GM12878 (cell line): ENCODE results near the gene ZDHHC14. TPM values are rescaled to one million over a fixed set of nuclear protein-coding genes. Genes with fewer than 3 reads are reported as not detected.

Experiments used
- ATAC-seq: fragments of 200-7000 bp; cut with Tn5 transposase; 3 replicates; pipeline ENCODE4 v1.9.1; 2020; ENCODE audit warnings: mild to moderate bottlenecking, moderate library complexity
- BruUV-seq: library from RNA; stranded (reverse); fragments of 400-500 nt; replicated peaks from 2 replicates; lab custom pipeline; 2021; lab: Mats Ljungman, UMichigan
- CTCF ChIA-PET: fragments of 300-600 bp; sonication (Branson Sonifier 250); formaldehyde crosslinking; extraction: SDS; loops from one replicate; lab custom pipeline; 2021; ENCODE audit warnings: inconsistent platforms; lab: Yijun Ruan, JAX
- POLR2A ChIA-PET: fragments of 350-600 bp; formaldehyde crosslinking; extraction: SDS; loops from one replicate; lab custom pipeline; 2021; ENCODE audit warnings: inconsistent platforms; lab: Charles Lee
- RAD21 ChIA-PET: fragments of 300-600 bp; sonication (Branson Sonifier 250); formaldehyde crosslinking; loops from one replicate; lab custom pipeline; 2023; ENCODE audit warnings: antibody characterized with exemption; ENCODE audit not compliant: unreplicated experiment; lab: Charles Lee
- SMC1A ChIA-PET: fragments of 300-600 bp; sonication (Branson Sonifier 250); formaldehyde crosslinking; loops from one replicate; lab custom pipeline; 2023; ENCODE audit not compliant: unreplicated experiment, uncharacterized antibody; lab: Charles Lee
- DNase-seq: peaks from one replicate; pipeline ENCODE4 v3.0.0-alpha.2; 2011; ENCODE audit warnings: low read depth, low spot score
- FAIRE-seq: peaks from 3 replicates; lab custom pipeline; 2011; peaks lifted over from hg19 to GRCh38; lab: Jason Lieb, UNC
- H2AFZ ChIP-seq: 2 replicates; pipeline ENCODE4 v1.6.0; 2011; ENCODE audit warnings: low read depth, low read length, control low read depth; ENCODE audit not compliant: control insufficient read depth
- H3K27ac ChIP-seq: 2 replicates; pipeline ENCODE4 v1.5.1; 2011; ENCODE audit warnings: control low read depth; ENCODE audit not compliant: control insufficient read depth, insufficient read depth
- H3K27me3 ChIP-seq, 2 experiments: replicated peaks in 1 of 2; 2 replicates each; pipeline versions ENCODE4 v1.6.0 to v1.6.1; 2011; ENCODE audit warnings: low read length in 1 of 2; ENCODE audit not compliant: control insufficient read depth in 2 of 2, insufficient read depth in 2 of 2
- H3K36me3 ChIP-seq, 2 experiments: 2 replicates each; pipeline ENCODE4 v1.5.1; 2011; ENCODE audit warnings: low read length in 1 of 2; ENCODE audit not compliant: control insufficient read depth in 2 of 2, insufficient read depth in 2 of 2
- H3K4me1 ChIP-seq: 2 replicates; pipeline ENCODE4 v1.6.1; 2011; ENCODE audit warnings: mild to moderate bottlenecking, low read length, moderate library complexity, mixed read lengths; ENCODE audit not compliant: control insufficient read depth, insufficient read depth
- H3K4me2 ChIP-seq: 2 replicates; pipeline ENCODE4 v1.6.0; 2011; ENCODE audit warnings: control low read depth; ENCODE audit not compliant: control insufficient read depth, insufficient read depth
- H3K4me3 ChIP-seq: fragments of 200-600 bp; sonication (generic); 2 replicates; pipeline ENCODE4 v1.5.1; 2016
- H3K79me2 ChIP-seq: 2 replicates; pipeline ENCODE4 v1.6.0; 2011; ENCODE audit warnings: low read length; ENCODE audit not compliant: control insufficient read depth, insufficient read depth
- H3K9ac ChIP-seq: 2 replicates; pipeline ENCODE4 v1.8.0; 2011; ENCODE audit warnings: low read length, control low read depth, mixed read lengths; ENCODE audit not compliant: control insufficient read depth, insufficient read depth
- H3K9me3 ChIP-seq: replicated peaks from 3 replicates; pipeline ENCODE4 v1.5.1; 2011; ENCODE audit warnings: mild to moderate bottlenecking, low read length; ENCODE audit not compliant: control insufficient read depth, insufficient read depth
- H4K20me1 ChIP-seq: 2 replicates; pipeline ENCODE4 v1.6.0; 2011; ENCODE audit not compliant: control insufficient read depth, insufficient read depth
- CREB1 ChIP-seq: IDR thresholded peaks from 2 replicates; pipeline ENCODE4 v1.6.1; 2012; ENCODE audit warnings: low read depth, mild to moderate bottlenecking, inconsistent platforms
- HCFC1 ChIP-seq: fragments of 150-350 bp; IDR thresholded peaks from 2 replicates; pipeline ENCODE4 v1.6.1; 2014; ENCODE audit warnings: low read length
- PAX5 ChIP-seq: IDR thresholded peaks from 2 replicates; pipeline ENCODE4 v1.6.1; 2011; ENCODE audit warnings: low read depth, low read length, borderline replicate concordance
- SMC3 ChIP-seq: IDR thresholded peaks from 2 replicates; pipeline ENCODE4 v1.6.1; 2011; ENCODE audit warnings: low read length, improper control_type of control experiment, borderline replicate concordance
- STAT1 ChIP-seq: fragments of 450-650 bp; conservative IDR thresholded peaks from 2 replicates; pipeline ENCODE4 v1.6.1; 2014; ENCODE audit warnings: antibody characterized with exemption, mild to moderate bottlenecking
- ZSCAN29 ChIP-seq: fragments of 450-650 bp; IDR thresholded peaks from 2 replicates; pipeline ENCODE4 v1.6.1; 2017; ENCODE audit warnings: mild to moderate bottlenecking, moderate library complexity
- WGBS: methylation state at CpG from one replicate; pipeline ENCODE4 v1.1.6; 2016; ENCODE audit warnings: low lambda C conversion rate; ENCODE audit not compliant: insufficient replicate concordance, insufficient coverage; ENCODE audit errors: missing lambda C conversion rate; 5-methylcytosine and 5-hydroxymethylcytosine counted together
- in situ Hi-C: fragments of 300-500 bp; cut with MboI; formaldehyde crosslinking; loops from 9 replicates; pipeline ENCODE4 v1.14.3; 2018; ENCODE audit warnings: mixed read lengths
- intact Hi-C: fragments of 100-400 bp; cut with micrococcal nuclease; formaldehyde crosslinking; loops from one replicate; pipeline ENCODE4 v1.14.2; 2022; ENCODE audit not compliant: unreplicated experiment
- polyA plus RNA-seq, 11 experiments: library from polyadenylated mRNA; depleted of rRNA in 4 of 11; unstranded in 6 of 11; stranded (reverse) in 5 of 11; fragments of >200 nt; fragmentation: Nextera tagmentation in 4 of 11; fragmentation: Illumina TruSeq in 1 of 11; extraction: Ambion mirVana in 4 of 11; extraction: Trizol in 1 of 11; gene quantifications; 1 replicate in 1 of 11; 2 replicates in 10 of 11; pipeline versions ENCODE4 v1.2.1 to v1.2.3, GENCODE V29; 2011 to 2016; ENCODE audit warnings: inconsistent platforms in 2 of 11, missing spikeins in 2 of 11, low read depth in 1 of 11
- total RNA-seq, 4 experiments: library from RNA; depleted of rRNA in 3 of 4; stranded (reverse); fragments of >200 nt in 3 of 4; fragmentation: Illumina TruSeq in 1 of 4; extraction: Trizol in 1 of 4; gene quantifications; 2 replicates each; pipeline versions ENCODE4 v1.2.1 to v1.2.3, GENCODE V29; 2013 to 2021
- TF ChIP-seq, protein P1 (sequence below): fragments of 450-650 bp; IDR thresholded peaks from 2 replicates; pipeline ENCODE4 v1.6.1; 2017; ENCODE audit warnings: antibody characterized with exemption, mild to moderate bottlenecking, moderate library complexity
- TF ChIP-seq, protein P2 (sequence below), 3 experiments: IDR thresholded peaks in 2 of 3; conservative IDR thresholded peaks in 1 of 3; 2 replicates each; pipeline ENCODE4 v1.5.1; 2011; ENCODE audit warnings: low read depth in 3 of 3, low read length in 3 of 3, mild to moderate bottlenecking in 3 of 3, control low read depth in 2 of 3, moderate library complexity in 2 of 3, inconsistent platforms in 1 of 3, mixed read lengths in 1 of 3; ENCODE audit not compliant: control insufficient read depth in 2 of 3, insufficient read depth in 1 of 3; ENCODE audit errors: extremely low read depth in 1 of 3
- TF ChIP-seq, protein P3 (sequence below): fragments of 450-650 bp; IDR thresholded peaks from 2 replicates; pipeline ENCODE4 v1.6.1; 2018; ENCODE audit warnings: mild to moderate bottlenecking, low read depth, moderate library complexity; ENCODE audit not compliant: partially characterized antibody

Gene ZDHHC14
- total and polyA plus RNA-seq, 10 of the 15 experiments (the other 5 are each of a cell fraction or from before 2014, with no cell fraction given), result 0.15 to 16.0 (median 0.76) TPM; not detected in 1

DNA sequence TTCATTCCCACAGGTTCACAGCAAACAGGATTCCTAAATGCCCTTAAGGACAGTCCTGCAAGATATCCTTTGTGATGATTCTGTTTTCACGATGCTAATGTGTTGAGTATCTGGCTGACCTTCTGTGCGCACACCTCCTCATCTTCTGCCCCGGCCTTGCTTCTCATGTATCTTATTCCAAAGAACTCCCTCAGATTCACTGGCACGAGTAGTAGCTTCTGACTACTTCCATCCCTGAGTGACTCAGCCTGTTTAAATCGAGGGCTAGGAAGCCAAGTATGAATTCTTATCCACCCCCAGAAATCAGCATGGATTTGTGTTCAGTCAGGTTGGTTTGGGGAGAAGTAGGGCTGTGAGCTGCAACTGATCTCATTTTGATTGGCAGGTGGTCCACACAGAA lies 251.8 kb downstream of the ZDHHC14 start:
- no peaks in the 10 kb centered on the region for H3K36me3 ChIP-seq
- no peaks in the 10 kb centered on the region for H3K9me3 ChIP-seq
- H3K4me2 ChIP-seq, result no peak overlapping the region
- H3K4me3 ChIP-seq, result no peak overlapping the region
- SMC1A ChIA-PET, result no interaction called here
- H2AFZ ChIP-seq, result no peak overlapping the region
- FAIRE-seq, result no peak
- RAD21 ChIA-PET, result no interaction called here
- DNase-seq, result no peak
- no peaks in the 10 kb centered on the region for H3K4me1 ChIP-seq
- no TSS peak for BruUV-seq
- H3K9ac ChIP-seq, result no peak overlapping the region
- H3K79me2 ChIP-seq, result no peaks in the 10 kb centered on the region
- no peak overlapping the region for H3K27ac ChIP-seq
- no peaks in the 10 kb centered on the region for H3K27me3 ChIP-seq
- WGBS, result 50% methylated on average over 5 of the region's 5 CpGs
- in situ Hi-C loops, result no loop called here
- CTCF ChIA-PET, result no interaction called here
- no peak for TF ChIP-seq PAX5
- no peak for ATAC-seq
- POLR2A ChIA-PET, result no interaction called here
- H4K20me1 ChIP-seq, result no peaks in the 10 kb centered on the region
- intact Hi-C loops, result no loop called here

DNA sequence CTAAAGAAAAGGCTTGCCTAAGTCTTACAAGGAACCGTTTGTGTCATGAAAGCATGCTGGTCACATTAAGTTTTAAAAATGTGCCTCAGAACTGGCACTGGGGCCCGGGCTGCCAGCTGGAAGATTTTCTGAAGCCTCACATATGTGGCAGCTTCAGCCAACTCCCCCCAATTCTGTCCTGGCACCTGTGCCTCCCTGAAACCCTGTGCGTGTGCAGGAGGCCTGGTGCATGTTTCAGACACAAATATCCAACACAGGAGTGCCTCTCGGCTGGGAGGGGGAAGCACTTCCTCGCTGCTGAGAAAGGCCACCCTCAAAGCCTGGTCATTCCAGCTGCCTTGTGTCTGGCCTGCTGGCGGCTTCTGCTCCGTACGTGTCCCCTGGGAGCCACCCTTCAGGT lies 253.6 kb downstream of the ZDHHC14 start:
- no TSS peak for BruUV-seq
- H3K4me1 ChIP-seq, result no peaks in the 10 kb centered on the region
- H4K20me1 ChIP-seq, result no peaks in the 10 kb centered on the region
- ChIA-PET RAD21 (no interaction called here), SMC1A (no interaction called here), CTCF (no interaction called here), POLR2A (interaction anchor here (0.9 kb wide), 1 partner anchor 14 kb away, joined by 3 read pairs; no protein-coding TSS in a partner anchor)
- 70% methylated on average over 8 of the region's 8 CpGs for WGBS
- intact Hi-C loops, result no loop called here
- H3K9me3 ChIP-seq, result no peaks in the 10 kb centered on the region
- no peaks in the 10 kb centered on the region for H3K79me2 ChIP-seq
- DNase-seq, result no peak
- H2AFZ ChIP-seq, result no peak overlapping the region
- no peaks in the 10 kb centered on the region for H3K27me3 ChIP-seq
- no peaks in the 10 kb centered on the region for H3K36me3 ChIP-seq
- FAIRE-seq, result no peak
- in situ Hi-C loops, result no loop called here
- no peak for TF ChIP-seq HCFC1
- TF ChIP-seq SMC3, result no peak
- TF ChIP-seq, protein P1, sequence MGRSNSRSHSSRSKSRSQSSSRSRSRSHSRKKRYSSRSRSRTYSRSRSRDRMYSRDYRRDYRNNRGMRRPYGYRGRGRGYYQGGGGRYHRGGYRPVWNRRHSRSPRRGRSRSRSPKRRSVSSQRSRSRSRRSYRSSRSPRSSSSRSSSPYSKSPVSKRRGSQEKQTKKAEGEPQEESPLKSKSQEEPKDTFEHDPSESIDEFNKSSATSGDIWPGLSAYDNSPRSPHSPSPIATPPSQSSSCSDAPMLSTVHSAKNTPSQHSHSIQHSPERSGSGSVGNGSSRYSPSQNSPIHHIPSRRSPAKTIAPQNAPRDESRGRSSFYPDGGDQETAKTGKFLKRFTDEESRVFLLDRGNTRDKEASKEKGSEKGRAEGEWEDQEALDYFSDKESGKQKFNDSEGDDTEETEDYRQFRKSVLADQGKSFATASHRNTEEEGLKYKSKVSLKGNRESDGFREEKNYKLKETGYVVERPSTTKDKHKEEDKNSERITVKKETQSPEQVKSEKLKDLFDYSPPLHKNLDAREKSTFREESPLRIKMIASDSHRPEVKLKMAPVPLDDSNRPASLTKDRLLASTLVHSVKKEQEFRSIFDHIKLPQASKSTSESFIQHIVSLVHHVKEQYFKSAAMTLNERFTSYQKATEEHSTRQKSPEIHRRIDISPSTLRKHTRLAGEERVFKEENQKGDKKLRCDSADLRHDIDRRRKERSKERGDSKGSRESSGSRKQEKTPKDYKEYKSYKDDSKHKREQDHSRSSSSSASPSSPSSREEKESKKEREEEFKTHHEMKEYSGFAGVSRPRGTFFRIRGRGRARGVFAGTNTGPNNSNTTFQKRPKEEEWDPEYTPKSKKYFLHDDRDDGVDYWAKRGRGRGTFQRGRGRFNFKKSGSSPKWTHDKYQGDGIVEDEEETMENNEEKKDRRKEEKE, result no peak
- no peak for TF ChIP-seq CREB1
- TF ChIP-seq, protein P2, sequence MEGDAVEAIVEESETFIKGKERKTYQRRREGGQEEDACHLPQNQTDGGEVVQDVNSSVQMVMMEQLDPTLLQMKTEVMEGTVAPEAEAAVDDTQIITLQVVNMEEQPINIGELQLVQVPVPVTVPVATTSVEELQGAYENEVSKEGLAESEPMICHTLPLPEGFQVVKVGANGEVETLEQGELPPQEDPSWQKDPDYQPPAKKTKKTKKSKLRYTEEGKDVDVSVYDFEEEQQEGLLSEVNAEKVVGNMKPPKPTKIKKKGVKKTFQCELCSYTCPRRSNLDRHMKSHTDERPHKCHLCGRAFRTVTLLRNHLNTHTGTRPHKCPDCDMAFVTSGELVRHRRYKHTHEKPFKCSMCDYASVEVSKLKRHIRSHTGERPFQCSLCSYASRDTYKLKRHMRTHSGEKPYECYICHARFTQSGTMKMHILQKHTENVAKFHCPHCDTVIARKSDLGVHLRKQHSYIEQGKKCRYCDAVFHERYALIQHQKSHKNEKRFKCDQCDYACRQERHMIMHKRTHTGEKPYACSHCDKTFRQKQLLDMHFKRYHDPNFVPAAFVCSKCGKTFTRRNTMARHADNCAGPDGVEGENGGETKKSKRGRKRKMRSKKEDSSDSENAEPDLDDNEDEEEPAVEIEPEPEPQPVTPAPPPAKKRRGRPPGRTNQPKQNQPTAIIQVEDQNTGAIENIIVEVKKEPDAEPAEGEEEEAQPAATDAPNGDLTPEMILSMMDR (IDR thresholded peaks at IDR 0.05 in 2 of 3, conservative IDR thresholded peaks at IDR 0.05 in 1 of 3; ENCODE audit: control insufficient read depth in 2 of 3, extremely low read depth in 1 of 3, insufficient read depth in 1 of 3, low read depth in 3 of 3, low read length in 3 of 3), result no peak
- no peak for TF ChIP-seq ZSCAN29
- TF ChIP-seq STAT1, result no peak
- TF ChIP-seq, protein P3, sequence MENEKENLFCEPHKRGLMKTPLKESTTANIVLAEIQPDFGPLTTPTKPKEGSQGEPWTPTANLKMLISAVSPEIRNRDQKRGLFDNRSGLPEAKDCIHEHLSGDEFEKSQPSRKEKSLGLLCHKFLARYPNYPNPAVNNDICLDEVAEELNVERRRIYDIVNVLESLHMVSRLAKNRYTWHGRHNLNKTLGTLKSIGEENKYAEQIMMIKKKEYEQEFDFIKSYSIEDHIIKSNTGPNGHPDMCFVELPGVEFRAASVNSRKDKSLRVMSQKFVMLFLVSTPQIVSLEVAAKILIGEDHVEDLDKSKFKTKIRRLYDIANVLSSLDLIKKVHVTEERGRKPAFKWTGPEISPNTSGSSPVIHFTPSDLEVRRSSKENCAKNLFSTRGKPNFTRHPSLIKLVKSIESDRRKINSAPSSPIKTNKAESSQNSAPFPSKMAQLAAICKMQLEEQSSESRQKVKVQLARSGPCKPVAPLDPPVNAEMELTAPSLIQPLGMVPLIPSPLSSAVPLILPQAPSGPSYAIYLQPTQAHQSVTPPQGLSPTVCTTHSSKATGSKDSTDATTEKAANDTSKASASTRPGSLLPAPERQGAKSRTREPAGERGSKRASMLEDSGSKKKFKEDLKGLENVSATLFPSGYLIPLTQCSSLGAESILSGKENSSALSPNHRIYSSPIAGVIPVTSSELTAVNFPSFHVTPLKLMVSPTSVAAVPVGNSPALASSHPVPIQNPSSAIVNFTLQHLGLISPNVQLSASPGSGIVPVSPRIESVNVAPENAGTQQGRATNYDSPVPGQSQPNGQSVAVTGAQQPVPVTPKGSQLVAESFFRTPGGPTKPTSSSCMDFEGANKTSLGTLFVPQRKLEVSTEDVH, result no peak
- ATAC-seq, result no peak
- no peak overlapping the region for H3K4me2 ChIP-seq
- no peak overlapping the region for H3K4me3 ChIP-seq
- no peak overlapping the region for H3K9ac ChIP-seq
- no peak overlapping the region for H3K27ac ChIP-seq
